Trophoblast cell (in vitro differentiated cells and primary cell): ENCODE measurements around the gene MAML3.
A peak's percentile ranks its signal among the peaks of the same experiment; 100 is the strongest.

Source experiments
- DNase-seq, 2 donors: peaks; one replicate each; pipeline ENCODE4 v3.0.0-alpha.2; 2016
- H2AFZ ChIP-seq: 2 replicates; pipeline ENCODE4 v1.6.1; 2013; ENCODE audit warnings: low read length, moderate library complexity, mild to moderate bottlenecking; ENCODE audit not compliant: insufficient read depth, poor library complexity
- H2AK5ac ChIP-seq: 2 replicates; pipeline ENCODE4 v1.6.1; 2013; ENCODE audit warnings: mild to moderate bottlenecking, low read length
- H2BK120ac ChIP-seq: 2 replicates; pipeline ENCODE4 v1.6.1; 2013; ENCODE audit warnings: low read length, mild to moderate bottlenecking, moderate library complexity; ENCODE audit not compliant: insufficient read depth, poor library complexity
- H2BK12ac ChIP-seq: 2 replicates; pipeline ENCODE4 v1.6.1; 2013; ENCODE audit warnings: mild to moderate bottlenecking, low read length, moderate library complexity
- H2BK5ac ChIP-seq: 2 replicates; pipeline ENCODE4 v1.6.1; 2013; ENCODE audit warnings: low read length, low read depth, moderate library complexity, mild to moderate bottlenecking; ENCODE audit not compliant: poor library complexity
- H3K14ac ChIP-seq: 2 replicates; pipeline ENCODE4 v1.6.1; 2013; ENCODE audit warnings: mild to moderate bottlenecking, low read length
- H3K18ac ChIP-seq: 2 replicates; pipeline ENCODE4 v1.6.1; 2013; ENCODE audit warnings: mild to moderate bottlenecking, low read length
- H3K23ac ChIP-seq: 2 replicates; pipeline ENCODE4 v1.6.1; 2013; ENCODE audit warnings: low read length
- H3K27ac ChIP-seq: 2 replicates; pipeline ENCODE4 v1.5.1; 2013; ENCODE audit warnings: low read depth, mild to moderate bottlenecking, inconsistent platforms, low read length, moderate library complexity
- H3K27me3 ChIP-seq: 2 replicates; pipeline ENCODE4 v1.6.1; 2013; ENCODE audit warnings: inconsistent platforms, mild to moderate bottlenecking, low read length, moderate library complexity; ENCODE audit not compliant: insufficient read depth
- H3K36me3 ChIP-seq, 2 experiments: 1 replicate in 1 of 2; 2 replicates in 1 of 2; pipeline ENCODE4 v1.6.1; 2013; ENCODE audit warnings: low read length in 2 of 2, mild to moderate bottlenecking in 2 of 2, moderate library complexity in 1 of 2; ENCODE audit not compliant: insufficient read depth in 2 of 2, control insufficient read depth in 1 of 2
- H3K4ac ChIP-seq: 2 replicates; pipeline ENCODE4 v1.6.1; 2013; ENCODE audit warnings: low read depth, mild to moderate bottlenecking, low read length, moderate library complexity
- H3K4me1 ChIP-seq, 2 experiments: 1 replicate in 1 of 2; 2 replicates in 1 of 2; pipeline ENCODE4 v1.6.1; 2013; ENCODE audit warnings: low read length in 2 of 2, mild to moderate bottlenecking in 2 of 2, moderate library complexity in 1 of 2; ENCODE audit not compliant: insufficient read depth in 2 of 2, control insufficient read depth in 1 of 2
- H3K4me2 ChIP-seq: 2 replicates; pipeline ENCODE4 v1.6.1; 2013; ENCODE audit warnings: inconsistent platforms, mild to moderate bottlenecking, low read length, moderate library complexity
- H3K4me3 ChIP-seq: 2 replicates; pipeline ENCODE4 v1.5.1; 2013; ENCODE audit warnings: mild to moderate bottlenecking, low read depth, low read length, inconsistent platforms
- H3K79me1 ChIP-seq: one replicate; pipeline ENCODE4 v1.6.1; 2013; ENCODE audit warnings: low read length
- H3K79me2 ChIP-seq: 2 replicates; pipeline ENCODE4 v1.6.1; 2013; ENCODE audit warnings: low read length, mild to moderate bottlenecking; ENCODE audit not compliant: control insufficient read depth, insufficient read depth, poor library complexity
- H3K9ac ChIP-seq: 2 replicates; pipeline ENCODE4 v1.6.1; 2013; ENCODE audit warnings: mild to moderate bottlenecking, low read length
- H3K9me3 ChIP-seq: 2 replicates; pipeline ENCODE4 v1.6.1; 2013; ENCODE audit warnings: low read depth, mild to moderate bottlenecking, control low read depth, inconsistent platforms, low read length; ENCODE audit not compliant: insufficient read depth
- H4K12ac ChIP-seq: 2 replicates; pipeline ENCODE4 v1.6.1; 2013; ENCODE audit warnings: low read depth, mild to moderate bottlenecking, low read length, moderate library complexity
- H4K8ac ChIP-seq: 2 replicates; pipeline ENCODE4 v1.6.1; 2013; ENCODE audit warnings: low read depth, mild to moderate bottlenecking, low read length, moderate library complexity
- H4K91ac ChIP-seq: one replicate; pipeline ENCODE4 v1.6.1; 2013; ENCODE audit warnings: low read depth, mild to moderate bottlenecking, low read length, moderate library complexity
- WGBS: extraction: QIAGEN DNeasy Blood & Tissue Kit; methylation state at CpG from one replicate; pipeline ENCODE4 v1.1.7; 2013; ENCODE audit warnings: missing lambda C conversion rate; ENCODE audit not compliant: insufficient read length, insufficient coverage; ENCODE audit errors: extremely low coverage; 5-methylcytosine and 5-hydroxymethylcytosine counted together

The MAML3 gene

DNA sequence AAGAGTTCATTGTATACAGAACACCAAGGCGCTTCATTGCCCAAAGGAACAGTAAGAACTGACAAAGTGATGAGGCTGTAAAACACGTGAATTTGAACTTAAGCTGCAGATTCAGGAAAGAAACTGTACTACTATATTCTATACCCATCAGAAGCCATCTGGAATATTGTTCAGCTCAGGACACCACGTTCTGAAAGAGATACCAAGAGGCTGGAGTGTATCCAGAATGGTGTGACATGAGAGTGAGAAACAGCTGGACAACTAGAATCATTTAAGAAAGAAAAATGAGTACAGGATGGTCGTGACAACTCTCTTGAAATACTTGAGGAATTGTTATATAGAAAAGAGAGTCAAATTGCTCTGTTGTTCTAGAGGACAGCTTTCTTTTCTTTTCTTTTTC lies 393.4 kb downstream of the MAML3 start:
- no CpG with 5 or more reads among the region's 4 CpGs for WGBS
- H3K27ac ChIP-seq = no peak overlapping the region
- no peak overlapping the region for H4K12ac ChIP-seq
- H3K79me2 ChIP-seq = no peaks in the 10 kb centered on the region
- no peak overlapping the region for H3K4me3 ChIP-seq
- H3K18ac ChIP-seq = no peak overlapping the region
- no peaks in the 10 kb centered on the region for H3K9me3 ChIP-seq
- no peak overlapping the region for H2BK12ac ChIP-seq
- no peaks in the 10 kb centered on the region for H3K27me3 ChIP-seq
- H3K9ac ChIP-seq = no peak overlapping the region
- DNase-seq = no peak
- no peaks in the 10 kb centered on the region for H3K36me3 ChIP-seq
- no peak overlapping the region for H2AK5ac ChIP-seq
- no peak overlapping the region for H3K14ac ChIP-seq
- no peak overlapping the region for H2BK5ac ChIP-seq
- no peak overlapping the region for H3K4ac ChIP-seq
- H4K8ac ChIP-seq = no peak overlapping the region
- H3K23ac ChIP-seq = no peak overlapping the region
- H2BK120ac ChIP-seq = no peak overlapping the region
- H2AFZ ChIP-seq = no peak overlapping the region
- H3K4me1 ChIP-seq = peaks cover 5 to 7% of the 10 kb centered on the region in 2 experiments
- H3K79me1 ChIP-seq = peaks cover 2% of the 10 kb centered on the region
- H4K91ac ChIP-seq = no peak overlapping the region
- no peak overlapping the region for H3K4me2 ChIP-seq

DNA sequence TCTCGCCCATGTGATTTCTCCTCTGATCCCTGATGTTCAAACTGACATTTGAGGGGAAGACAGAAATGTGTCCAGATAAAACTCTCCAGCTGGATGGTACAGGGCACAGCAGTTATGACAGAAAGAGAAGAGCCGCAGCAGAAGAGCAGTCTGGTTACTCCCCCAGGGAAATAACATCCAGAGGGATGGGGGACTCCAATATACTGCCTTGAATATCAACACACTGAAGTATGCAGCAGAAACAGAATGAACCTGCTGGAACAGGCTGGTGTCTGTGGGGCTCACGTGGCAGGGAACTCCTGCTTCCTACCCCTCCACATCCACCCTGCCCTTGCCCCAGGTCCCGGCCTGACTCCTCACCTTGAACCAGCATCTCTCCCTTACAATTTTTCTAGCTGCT lies 394.9 kb downstream of the MAML3 start:
- Histone ChIP-seq H3K27me3 (no peaks in the 10 kb centered on the region), H3K79me2 (no peaks in the 10 kb centered on the region), H3K79me1 (peaks cover 2% of the 10 kb centered on the region), H2BK5ac (no peak overlapping the region), H3K27ac (no peak overlapping the region), H4K12ac (no peak overlapping the region), H3K9me3 (no peaks in the 10 kb centered on the region), H3K23ac (no peak overlapping the region), H3K36me3 (no peaks in the 10 kb centered on the region), H4K91ac (no peak overlapping the region), H3K9ac (no peak overlapping the region), H3K4me1 (peaks cover 5 to 7% of the 10 kb centered on the region in 2 experiments), H2BK12ac (no peak overlapping the region), H3K4me3 (no peak overlapping the region), H2BK120ac (no peak overlapping the region), H2AFZ (no peak overlapping the region), H3K14ac (no peak overlapping the region), H3K4me2 (no peak overlapping the region), H2AK5ac (no peak overlapping the region), H4K8ac (no peak overlapping the region), H3K4ac (no peak overlapping the region), H3K18ac (no peak overlapping the region)
- no CpG with 5 or more reads among the region's 4 CpGs for WGBS
- no peak for DNase-seq

- WGBS = no CpG with 5 or more reads among the region's 10 CpGs
- no peak overlapping the region for H3K18ac ChIP-seq
- no peaks in the 10 kb centered on the region for H3K27me3 ChIP-seq
- H3K9ac ChIP-seq = no peak overlapping the region
- no peak overlapping the region for H3K14ac ChIP-seq
- no peaks in the 10 kb centered on the region for H3K79me2 ChIP-seq
- no peak overlapping the region for H4K12ac ChIP-seq
- H2BK5ac ChIP-seq = no peak overlapping the region
- H3K27ac ChIP-seq = no peak overlapping the region
- no peak overlapping the region for H2AK5ac ChIP-seq
- H3K4me2 ChIP-seq = no peak overlapping the region
- peaks cover 0 to 1% of the 10 kb centered on the region in 2 experiments for H3K4me1 ChIP-seq
- H3K4me3 ChIP-seq = no peak overlapping the region
- H4K8ac ChIP-seq = no peak overlapping the region
- H2BK120ac ChIP-seq = no peak overlapping the region
- H3K79me1 ChIP-seq = no peaks in the 10 kb centered on the region
- H2BK12ac ChIP-seq = no peak overlapping the region
- peak; percentile 58 to 65 for DNase-seq
- H3K4ac ChIP-seq = no peak overlapping the region
- H4K91ac ChIP-seq = no peak overlapping the region
- no peaks in the 10 kb centered on the region for H3K36me3 ChIP-seq
- no peaks in the 10 kb centered on the region for H3K9me3 ChIP-seq
- no peak overlapping the region for H3K23ac ChIP-seq
- no peak overlapping the region for H2AFZ ChIP-seq
These were observed 397.4 kb downstream of the MAML3 start for GRCh38 chr4:139756391-139757180.

DNA sequence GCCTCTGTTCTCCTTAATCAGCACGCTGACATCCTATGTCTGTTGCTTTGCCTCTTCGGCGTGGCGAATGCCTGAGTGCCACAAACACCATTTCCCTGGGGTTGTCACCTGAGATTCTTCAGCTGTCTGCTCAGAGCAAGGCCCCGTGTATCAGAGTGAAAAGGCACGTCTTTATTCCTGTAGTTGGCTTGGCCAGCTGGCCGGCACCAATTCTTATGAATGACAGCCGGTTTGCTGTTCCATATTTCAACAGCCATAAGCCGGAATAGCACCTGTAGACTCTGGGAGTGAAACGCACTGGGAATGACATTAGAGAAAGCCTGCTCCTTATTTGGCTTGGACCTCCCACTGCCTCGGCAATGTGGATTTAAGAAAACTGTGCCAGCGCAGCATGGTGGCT lies 399.0 kb downstream of the MAML3 start:
- no peak overlapping the region for H3K4me3 ChIP-seq
- H3K79me2 ChIP-seq = no peaks in the 10 kb centered on the region
- WGBS = no CpG with 5 or more reads among the region's 12 CpGs
- no peak overlapping the region for H3K4ac ChIP-seq
- H2BK120ac ChIP-seq = no peak overlapping the region
- no peak overlapping the region for H2BK5ac ChIP-seq
- H4K91ac ChIP-seq = no peak overlapping the region
- H2BK12ac ChIP-seq = no peak overlapping the region
- H3K9ac ChIP-seq = no peak overlapping the region
- no peaks in the 10 kb centered on the region for H3K79me1 ChIP-seq
- no peak overlapping the region for H4K12ac ChIP-seq
- no peaks in the 10 kb centered on the region for H3K36me3 ChIP-seq
- H3K9me3 ChIP-seq = no peaks in the 10 kb centered on the region
- no peak overlapping the region for H3K27ac ChIP-seq
- no peak for DNase-seq
- no peak overlapping the region for H4K8ac ChIP-seq
- H3K4me1 ChIP-seq = no peaks in the 10 kb centered on the region
- no peak overlapping the region for H3K4me2 ChIP-seq
- H3K18ac ChIP-seq = no peak overlapping the region
- no peak overlapping the region for H3K14ac ChIP-seq
- H3K27me3 ChIP-seq = no peaks in the 10 kb centered on the region
- no peak overlapping the region for H3K23ac ChIP-seq
- H2AK5ac ChIP-seq = no peak overlapping the region
- H2AFZ ChIP-seq = no peak overlapping the region
